ENCODE data around the gene ECD.
"Not testable (repeated sequence)": the region's sequence is repeated elsewhere in the genome, so short reads cannot be mapped to it uniquely, and the experiment has no call there.

The ECD gene

GRCh38 chr10:73119457-73119856 lies 48.4 kb downstream of the ECD start:
- TF ChIP-seq, protein P1, sequence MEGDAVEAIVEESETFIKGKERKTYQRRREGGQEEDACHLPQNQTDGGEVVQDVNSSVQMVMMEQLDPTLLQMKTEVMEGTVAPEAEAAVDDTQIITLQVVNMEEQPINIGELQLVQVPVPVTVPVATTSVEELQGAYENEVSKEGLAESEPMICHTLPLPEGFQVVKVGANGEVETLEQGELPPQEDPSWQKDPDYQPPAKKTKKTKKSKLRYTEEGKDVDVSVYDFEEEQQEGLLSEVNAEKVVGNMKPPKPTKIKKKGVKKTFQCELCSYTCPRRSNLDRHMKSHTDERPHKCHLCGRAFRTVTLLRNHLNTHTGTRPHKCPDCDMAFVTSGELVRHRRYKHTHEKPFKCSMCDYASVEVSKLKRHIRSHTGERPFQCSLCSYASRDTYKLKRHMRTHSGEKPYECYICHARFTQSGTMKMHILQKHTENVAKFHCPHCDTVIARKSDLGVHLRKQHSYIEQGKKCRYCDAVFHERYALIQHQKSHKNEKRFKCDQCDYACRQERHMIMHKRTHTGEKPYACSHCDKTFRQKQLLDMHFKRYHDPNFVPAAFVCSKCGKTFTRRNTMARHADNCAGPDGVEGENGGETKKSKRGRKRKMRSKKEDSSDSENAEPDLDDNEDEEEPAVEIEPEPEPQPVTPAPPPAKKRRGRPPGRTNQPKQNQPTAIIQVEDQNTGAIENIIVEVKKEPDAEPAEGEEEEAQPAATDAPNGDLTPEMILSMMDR (IDR thresholded peaks at IDR 0.05; ENCODE audit: control insufficient read depth, extremely low read depth, insufficient read depth): no peak
- no peak for DNase-seq (ENCODE audit: low read depth)
- no peak overlapping the region for H3K4me3 ChIP-seq (ENCODE audit: low read depth, low read length)

DNA sequence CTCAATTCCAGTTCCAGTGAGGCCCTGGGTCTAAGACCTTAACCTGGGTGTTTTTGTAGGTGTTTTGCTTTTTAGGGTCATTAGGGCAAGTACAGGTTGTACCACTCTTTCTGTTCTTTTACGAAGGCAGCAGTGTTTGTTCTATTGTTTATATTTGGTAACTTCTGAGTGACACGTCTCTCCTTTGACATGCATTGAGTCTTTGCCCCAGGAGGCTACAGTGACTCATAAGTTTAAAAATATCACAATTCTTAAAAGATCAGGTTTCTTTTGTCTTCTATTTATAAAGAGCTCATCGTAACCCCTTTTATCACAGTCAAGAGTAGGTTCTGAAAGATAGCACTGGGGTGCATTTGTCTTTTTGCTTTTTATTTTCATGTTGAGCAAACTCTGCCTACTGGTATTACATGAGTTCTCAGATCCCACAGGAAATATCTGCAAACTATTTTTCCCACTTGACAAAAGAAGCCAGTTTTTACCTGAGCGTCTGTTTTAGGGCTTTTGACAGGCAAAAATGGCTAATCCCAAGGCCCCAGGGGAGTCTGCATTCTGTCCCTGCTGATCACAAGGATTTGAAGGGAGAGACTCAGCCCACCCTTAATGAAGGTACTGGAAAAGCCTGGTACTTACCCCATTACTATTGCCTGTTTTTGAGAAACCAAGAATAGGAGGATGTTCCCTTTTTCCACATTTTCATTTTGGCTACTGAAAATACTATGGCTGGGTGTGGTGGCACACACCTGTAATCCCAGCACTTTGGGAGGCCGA lies 49.6 kb downstream of the ECD start:
- TF ChIP-seq, protein P1 (IDR thresholded peaks at IDR 0.05; ENCODE audit: control insufficient read depth, extremely low read depth, insufficient read depth): no peak
- H3K4me3 ChIP-seq (ENCODE audit: low read depth, low read length): no peak overlapping the region
- DNase-seq (ENCODE audit: low read depth): no peak

DNA sequence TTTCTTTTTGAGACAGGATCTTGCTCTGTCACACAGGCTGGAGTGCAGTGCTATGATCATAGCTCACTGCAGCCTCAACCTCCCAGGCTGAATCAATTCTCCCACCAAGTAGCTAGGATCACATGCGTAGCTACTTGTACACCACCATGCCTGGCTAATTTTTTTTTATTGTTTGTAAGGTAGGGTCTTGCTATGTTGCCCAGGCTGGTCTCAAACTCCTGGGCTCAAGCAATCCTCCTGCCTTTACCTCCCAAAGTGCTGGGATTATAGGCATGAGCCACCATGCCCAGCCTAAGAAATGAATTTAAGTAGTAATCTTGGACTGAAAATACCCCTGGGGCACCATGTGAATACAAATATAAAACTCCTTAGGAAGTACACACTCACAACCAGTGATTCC lies 51.8 kb downstream of the ECD start:
- H3K4me3 ChIP-seq (ENCODE audit: low read depth, low read length): no peak overlapping the region
- no peak for DNase-seq (ENCODE audit: low read depth)
- TF ChIP-seq, protein P1 (IDR thresholded peaks at IDR 0.05; ENCODE audit: control insufficient read depth, extremely low read depth, insufficient read depth): no peak

DNA sequence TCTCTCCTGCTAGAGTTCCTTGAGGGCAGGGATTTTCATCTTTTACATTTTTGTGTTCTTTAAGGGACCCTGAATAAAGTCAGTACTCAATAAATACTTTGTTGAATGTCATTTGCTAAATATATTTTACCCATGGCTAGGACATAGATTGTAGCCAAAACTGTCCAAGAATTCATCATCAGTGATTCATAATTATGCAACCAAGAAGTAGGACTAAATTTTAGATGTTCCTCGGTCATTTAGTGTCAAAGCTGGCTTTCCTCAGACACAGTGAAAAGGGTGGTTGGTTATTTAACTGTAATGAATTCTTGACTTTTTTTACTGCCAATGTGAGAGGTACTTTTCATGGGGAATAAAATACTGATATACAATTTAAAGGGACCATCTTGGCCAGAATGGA lies 54.3 kb downstream of the ECD start:
- TF ChIP-seq, protein P1 (IDR thresholded peaks at IDR 0.05; ENCODE audit: control insufficient read depth, extremely low read depth, insufficient read depth): no peak
- DNase-seq (ENCODE audit: low read depth): no peak
- no peak overlapping the region for H3K4me3 ChIP-seq (ENCODE audit: low read depth, low read length)

DNA sequence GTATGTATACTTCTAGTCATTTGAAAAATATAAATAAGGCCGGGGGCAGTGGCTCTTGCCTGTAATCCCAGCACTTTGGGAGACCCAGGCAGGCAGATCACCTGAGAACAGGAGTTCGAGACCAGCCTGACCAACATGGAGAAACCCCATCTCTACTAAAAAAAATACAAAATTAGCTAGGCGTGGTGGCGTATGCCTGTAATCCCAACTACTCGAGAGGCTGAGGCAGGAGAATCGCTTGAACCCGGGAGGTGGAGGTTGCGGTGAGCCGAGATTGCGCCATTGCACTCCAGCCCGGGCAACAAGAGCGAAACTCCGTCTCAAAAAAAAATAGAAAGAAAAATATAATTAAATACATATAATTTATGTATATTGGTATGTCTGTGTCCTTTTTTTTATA lies 55.8 kb downstream of the ECD start:
- not testable (repeated sequence) for DNase-seq (ENCODE audit: low read depth); H3K4me3 ChIP-seq (ENCODE audit: low read depth, low read length)

- DNase-seq (ENCODE audit: low read depth): no peak
- peak within 1 kb of the TSS; percentile 63 for H3K4me3 ChIP-seq (ENCODE audit: low read depth, low read length)
- TF ChIP-seq, protein P1 (IDR thresholded peaks at IDR 0.05; ENCODE audit: control insufficient read depth, extremely low read depth, insufficient read depth): no peak
These were observed 57.4 kb downstream of the ECD start, which contains the start of gene NUDT13 for GRCh38 chr10:73110345-73110849. Gene NUDT13 (plus strand): TSS chr10:73110455. CDS start chr10:73114366, 3,911 bp downstream.

DNA sequence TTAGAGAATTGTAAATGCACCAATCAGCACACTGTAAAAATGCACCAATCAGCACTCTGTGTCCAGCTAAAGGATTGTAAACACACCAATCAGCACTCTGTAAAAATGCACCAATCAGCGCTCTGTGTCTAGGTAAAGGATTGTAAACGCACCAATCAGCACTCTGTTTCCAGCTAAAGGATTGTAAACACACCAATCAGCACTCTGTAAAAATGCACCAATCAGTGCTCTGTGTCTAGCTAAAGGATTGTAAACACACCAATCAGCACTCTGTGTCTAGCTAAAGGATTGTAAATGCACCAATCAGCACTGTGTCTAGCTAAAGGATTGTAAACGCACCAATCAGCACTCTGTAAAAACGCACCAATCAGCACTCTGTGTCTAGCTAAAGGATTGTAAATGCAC lies 58.6 kb downstream of the ECD start:
- not testable (repeated sequence) for DNase-seq (ENCODE audit: low read depth); H3K4me3 ChIP-seq (ENCODE audit: low read depth, low read length)

GRCh38 chr10:73106301-73106700 lies 61.5 kb downstream of the ECD start:
- TF ChIP-seq, protein P1 (IDR thresholded peaks at IDR 0.05; ENCODE audit: control insufficient read depth, extremely low read depth, insufficient read depth): no peak
- H3K4me3 ChIP-seq (ENCODE audit: low read depth, low read length): no peak overlapping the region
- DNase-seq (ENCODE audit: low read depth): no peak

All from LNCaP clone FGC (cell line).